SK-N-SH (cell line): ENCODE measurements around the gene SLFN12.

Experiments
- EP300 ChIP-seq, 2 experiments: IDR thresholded peaks; 2 replicates each; pipeline versions ENCODE4 v1.4.0 to v1.6.1; 2012; ENCODE audit warnings: borderline replicate concordance in 1 of 2, low read depth in 1 of 2, low read length in 1 of 2
- GABPA ChIP-seq: IDR thresholded peaks from 2 replicates; pipeline ENCODE4 v1.4.0; 2012; ENCODE audit warnings: low read depth, mild to moderate bottlenecking
- JUND ChIP-seq: IDR thresholded peaks from 2 replicates; pipeline ENCODE4 v1.4.0; 2012
- MXI1 ChIP-seq: IDR thresholded peaks from 2 replicates; pipeline ENCODE4 v1.6.1; 2012; ENCODE audit warnings: mild to moderate bottlenecking, low read depth, low read length, improper control_type of control experiment
- POLR2AphosphoS5 ChIP-seq: IDR thresholded peaks from 2 replicates; pipeline ENCODE4 v1.6.1; 2012; ENCODE audit warnings: low read depth, low read length
- TAF1 ChIP-seq: IDR thresholded peaks from 2 replicates; pipeline ENCODE4 v1.6.1; 2012; ENCODE audit warnings: low read depth, mild to moderate bottlenecking, low read length, moderate library complexity, borderline replicate concordance
- USF1 ChIP-seq: IDR thresholded peaks from 2 replicates; pipeline ENCODE4 v1.4.0; 2012; ENCODE audit warnings: low read depth, borderline replicate concordance
- YY1 ChIP-seq: IDR thresholded peaks from 2 replicates; pipeline ENCODE4 v1.4.0; 2012; ENCODE audit warnings: low read depth, mild to moderate bottlenecking
- TF ChIP-seq, protein P1 (sequence below): fragments of 200-600 bp; sonication (generic); IDR thresholded peaks from 2 replicates; pipeline ENCODE4 v1.6.1; 2017; ENCODE audit warnings: antibody characterized with exemption, mild to moderate bottlenecking, moderate library complexity
- TF ChIP-seq, protein P2 (sequence below): IDR thresholded peaks from 2 replicates; pipeline ENCODE4 v1.6.1; 2012; ENCODE audit warnings: mild to moderate bottlenecking, low read depth, low read length, moderate library complexity
- TF ChIP-seq, protein P3 (sequence below): IDR thresholded peaks from 2 replicates; pipeline ENCODE4 v1.4.0; 2012; ENCODE audit warnings: low read depth

GRCh38 chr17:35447499-35447898, 15.2 kb upstream of the SLFN12 start:
- TF ChIP-seq, protein P1, sequence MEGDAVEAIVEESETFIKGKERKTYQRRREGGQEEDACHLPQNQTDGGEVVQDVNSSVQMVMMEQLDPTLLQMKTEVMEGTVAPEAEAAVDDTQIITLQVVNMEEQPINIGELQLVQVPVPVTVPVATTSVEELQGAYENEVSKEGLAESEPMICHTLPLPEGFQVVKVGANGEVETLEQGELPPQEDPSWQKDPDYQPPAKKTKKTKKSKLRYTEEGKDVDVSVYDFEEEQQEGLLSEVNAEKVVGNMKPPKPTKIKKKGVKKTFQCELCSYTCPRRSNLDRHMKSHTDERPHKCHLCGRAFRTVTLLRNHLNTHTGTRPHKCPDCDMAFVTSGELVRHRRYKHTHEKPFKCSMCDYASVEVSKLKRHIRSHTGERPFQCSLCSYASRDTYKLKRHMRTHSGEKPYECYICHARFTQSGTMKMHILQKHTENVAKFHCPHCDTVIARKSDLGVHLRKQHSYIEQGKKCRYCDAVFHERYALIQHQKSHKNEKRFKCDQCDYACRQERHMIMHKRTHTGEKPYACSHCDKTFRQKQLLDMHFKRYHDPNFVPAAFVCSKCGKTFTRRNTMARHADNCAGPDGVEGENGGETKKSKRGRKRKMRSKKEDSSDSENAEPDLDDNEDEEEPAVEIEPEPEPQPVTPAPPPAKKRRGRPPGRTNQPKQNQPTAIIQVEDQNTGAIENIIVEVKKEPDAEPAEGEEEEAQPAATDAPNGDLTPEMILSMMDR, result no peak
- TF ChIP-seq POLR2AphosphoS5 (no peak), JUND (no peak), TAF1 (no peak), MXI1 (no peak), EP300 (IDR thresholded peaks at IDR 0.05; ENCODE audit: borderline replicate concordance in 1 of 2, low read depth in 1 of 2, low read length in 1 of 2) (no peak), YY1 (no peak), USF1 (no peak), GABPA (no peak)
- TF ChIP-seq, protein P2, sequence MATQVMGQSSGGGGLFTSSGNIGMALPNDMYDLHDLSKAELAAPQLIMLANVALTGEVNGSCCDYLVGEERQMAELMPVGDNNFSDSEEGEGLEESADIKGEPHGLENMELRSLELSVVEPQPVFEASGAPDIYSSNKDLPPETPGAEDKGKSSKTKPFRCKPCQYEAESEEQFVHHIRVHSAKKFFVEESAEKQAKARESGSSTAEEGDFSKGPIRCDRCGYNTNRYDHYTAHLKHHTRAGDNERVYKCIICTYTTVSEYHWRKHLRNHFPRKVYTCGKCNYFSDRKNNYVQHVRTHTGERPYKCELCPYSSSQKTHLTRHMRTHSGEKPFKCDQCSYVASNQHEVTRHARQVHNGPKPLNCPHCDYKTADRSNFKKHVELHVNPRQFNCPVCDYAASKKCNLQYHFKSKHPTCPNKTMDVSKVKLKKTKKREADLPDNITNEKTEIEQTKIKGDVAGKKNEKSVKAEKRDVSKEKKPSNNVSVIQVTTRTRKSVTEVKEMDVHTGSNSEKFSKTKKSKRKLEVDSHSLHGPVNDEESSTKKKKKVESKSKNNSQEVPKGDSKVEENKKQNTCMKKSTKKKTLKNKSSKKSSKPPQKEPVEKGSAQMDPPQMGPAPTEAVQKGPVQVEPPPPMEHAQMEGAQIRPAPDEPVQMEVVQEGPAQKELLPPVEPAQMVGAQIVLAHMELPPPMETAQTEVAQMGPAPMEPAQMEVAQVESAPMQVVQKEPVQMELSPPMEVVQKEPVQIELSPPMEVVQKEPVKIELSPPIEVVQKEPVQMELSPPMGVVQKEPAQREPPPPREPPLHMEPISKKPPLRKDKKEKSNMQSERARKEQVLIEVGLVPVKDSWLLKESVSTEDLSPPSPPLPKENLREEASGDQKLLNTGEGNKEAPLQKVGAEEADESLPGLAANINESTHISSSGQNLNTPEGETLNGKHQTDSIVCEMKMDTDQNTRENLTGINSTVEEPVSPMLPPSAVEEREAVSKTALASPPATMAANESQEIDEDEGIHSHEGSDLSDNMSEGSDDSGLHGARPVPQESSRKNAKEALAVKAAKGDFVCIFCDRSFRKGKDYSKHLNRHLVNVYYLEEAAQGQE, result no peak
- TF ChIP-seq, protein P3, sequence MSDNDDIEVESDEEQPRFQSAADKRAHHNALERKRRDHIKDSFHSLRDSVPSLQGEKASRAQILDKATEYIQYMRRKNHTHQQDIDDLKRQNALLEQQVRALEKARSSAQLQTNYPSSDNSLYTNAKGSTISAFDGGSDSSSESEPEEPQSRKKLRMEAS, result no peak
